SK-N-SH treated with all-trans-retinoic acid at 6 μM for 48 hours (cell line): ENCODE data around the gene INKA1.

ENCODE experiments used
- CREB5 ChIP-seq: fragments of 250-450 bp; sonication (Bioruptor Pico); IDR thresholded peaks from 2 replicates; pipeline ENCODE4 v1.5.1; 2020; ENCODE audit warnings: low read depth, mild to moderate bottlenecking, moderate library complexity
- CSDC2 ChIP-seq: fragments of 250-450 bp; sonication (Bioruptor Pico); IDR thresholded peaks from 2 replicates; pipeline ENCODE4 v1.5.0; 2020; ENCODE audit warnings: mild to moderate bottlenecking, moderate library complexity
- PATZ1 ChIP-seq: fragments of 250-450 bp; sonication (Bioruptor Pico); IDR thresholded peaks from 2 replicates; pipeline ENCODE4 v1.8.0; 2020; ENCODE audit warnings: mild to moderate bottlenecking, moderate library complexity, borderline replicate concordance
- PPARA ChIP-seq: fragments of 250-450 bp; sonication (Bioruptor Pico); IDR thresholded peaks from 2 replicates; pipeline ENCODE4 v1.5.0; 2020; ENCODE audit warnings: mild to moderate bottlenecking, borderline replicate concordance
- ZFP3 ChIP-seq: fragments of 250-450 bp; sonication (Bioruptor Pico); IDR thresholded peaks from 2 replicates; pipeline ENCODE4 v1.5.0; 2020; ENCODE audit warnings: mild to moderate bottlenecking, moderate library complexity
- ZNF8 ChIP-seq: fragments of 450-650 bp; formaldehyde crosslinking; IDR thresholded peaks from 2 replicates; pipeline ENCODE4 v1.5.0; 2020; ENCODE audit warnings: mild to moderate bottlenecking, moderate library complexity
- TF ChIP-seq, protein P1 (sequence below): fragments of 250-450 bp; sonication (Bioruptor Pico); IDR thresholded peaks from 2 replicates; pipeline ENCODE4 v1.5.1; 2021; ENCODE audit warnings: mild to moderate bottlenecking, moderate library complexity

- TF ChIP-seq, protein P1, sequence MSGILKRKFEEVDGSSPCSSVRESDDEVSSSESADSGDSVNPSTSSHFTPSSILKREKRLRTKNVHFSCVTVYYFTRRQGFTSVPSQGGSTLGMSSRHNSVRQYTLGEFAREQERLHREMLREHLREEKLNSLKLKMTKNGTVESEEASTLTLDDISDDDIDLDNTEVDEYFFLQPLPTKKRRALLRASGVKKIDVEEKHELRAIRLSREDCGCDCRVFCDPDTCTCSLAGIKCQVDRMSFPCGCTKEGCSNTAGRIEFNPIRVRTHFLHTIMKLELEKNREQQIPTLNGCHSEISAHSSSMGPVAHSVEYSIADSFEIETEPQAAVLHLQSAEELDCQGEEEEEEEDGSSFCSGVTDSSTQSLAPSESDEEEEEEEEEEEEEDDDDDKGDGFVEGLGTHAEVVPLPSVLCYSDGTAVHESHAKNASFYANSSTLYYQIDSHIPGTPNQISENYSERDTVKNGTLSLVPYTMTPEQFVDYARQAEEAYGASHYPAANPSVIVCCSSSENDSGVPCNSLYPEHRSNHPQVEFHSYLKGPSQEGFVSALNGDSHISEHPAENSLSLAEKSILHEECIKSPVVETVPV, result no peak
- TF ChIP-seq CSDC2 (CRISPR knock-in tag) (no peak), CREB5 (CRISPR knock-in tag) (no peak), ZFP3 (no peak; the same call in 1 of the 2 replicates), ZNF8 (no peak), PATZ1 (CRISPR knock-in tag) (no peak), PPARA (no peak)
Measured at GRCh38 chr3:49805367-49805782, 2.3 kb downstream of the INKA1 start.
